Panc1 (cell line): Measurements from ENCODE around the gene TMED8.

Source experiments
- CTCF ChIP-seq: fragments of 450-650 bp; IDR thresholded peaks from 2 replicates; pipeline ENCODE4 v1.5.1; 2017; ENCODE audit warnings: mild to moderate bottlenecking
- POLR2AphosphoS5 ChIP-seq: IDR thresholded peaks from 2 replicates; pipeline ENCODE4 v1.6.1; 2012; ENCODE audit warnings: mild to moderate bottlenecking, low read depth, low read length, moderate library complexity
- SIN3A ChIP-seq: IDR thresholded peaks from 2 replicates; pipeline ENCODE4 v1.6.1; 2012; ENCODE audit warnings: low read depth, mild to moderate bottlenecking, low read length, moderate library complexity, borderline replicate concordance; ENCODE audit not compliant: insufficient read depth

- TF ChIP-seq CTCF (no peak), POLR2AphosphoS5 (no peak), SIN3A (no peak)
Measured at GRCh38 chr14:77347751-77348150, 29.1 kb downstream of the TMED8 start.
